ENCODE measurements around the gene DBI.

Gene DBI

DNA sequence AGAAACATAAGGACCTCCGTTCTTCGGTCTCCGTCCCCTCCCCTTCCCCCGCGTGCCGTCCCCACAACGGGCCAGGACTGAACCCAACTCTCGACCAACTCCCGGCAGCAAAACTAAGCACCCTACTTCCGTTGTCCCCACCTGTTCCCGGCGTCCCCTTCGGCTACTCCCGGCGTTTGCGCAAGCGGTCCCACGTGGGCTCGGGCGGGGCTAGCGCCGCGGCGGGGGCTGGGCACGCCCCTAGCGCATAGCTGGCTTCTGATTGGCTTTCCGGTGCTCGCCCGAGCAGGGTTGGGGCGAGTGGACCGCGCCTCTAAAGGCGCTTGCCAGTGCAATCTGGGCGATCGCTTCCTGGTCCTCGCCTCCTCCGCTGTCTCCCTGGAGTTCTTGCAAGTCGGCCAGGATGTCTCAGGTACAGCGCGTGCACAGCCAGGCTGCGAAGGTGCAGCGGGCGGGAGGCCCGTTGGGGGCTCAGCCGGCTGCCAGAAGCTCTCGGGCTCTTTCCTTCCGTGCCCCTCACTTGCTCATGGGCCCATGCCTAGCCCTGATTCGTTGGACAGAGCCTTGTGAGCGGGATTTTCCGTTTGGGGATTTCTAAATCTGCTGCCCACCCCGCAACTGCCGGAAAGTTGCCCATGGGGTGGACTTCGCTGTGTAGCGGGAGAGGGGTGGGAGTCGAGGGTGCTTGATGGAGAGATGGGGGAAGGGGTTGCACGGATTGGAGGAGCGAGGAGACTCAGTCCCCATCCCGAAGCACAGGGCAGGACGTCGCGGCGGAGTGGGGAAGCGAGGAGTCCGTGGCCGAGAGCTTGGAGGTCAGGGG, at the start of gene DBI, which contains the start of gene C2orf76:
TSS of gene DBI (plus strand) at position 329 of the 823 bp plus-strand sequence. CDS start at position 404, 75 bp downstream.
TSS of gene C2orf76 (minus strand) at position 186 of the 823 bp plus-strand sequence. CDS start 26,875 bp downstream, outside the sequence.
- DNase-seq: peak; percentile 93

DNA sequence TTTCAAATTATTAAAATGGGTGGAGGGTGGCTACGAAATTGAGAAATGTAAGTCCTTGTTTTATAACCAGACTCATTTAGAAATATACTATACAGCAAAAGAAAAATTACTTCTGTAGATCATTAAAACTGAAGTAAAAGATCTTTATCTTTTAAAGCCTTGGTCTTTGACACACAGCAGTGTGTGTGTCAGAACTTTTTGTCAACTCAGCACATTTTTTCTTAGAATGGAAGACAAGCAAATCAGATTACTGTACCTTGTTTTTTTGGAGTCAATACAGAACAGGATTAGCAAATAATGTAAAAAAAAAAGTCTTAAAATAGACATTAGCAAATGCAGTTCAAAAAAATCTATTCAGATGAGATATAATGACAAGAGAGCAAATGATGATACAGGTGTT, 49.2 kb upstream of the DBI start:
- DNase-seq: no peak

DNA sequence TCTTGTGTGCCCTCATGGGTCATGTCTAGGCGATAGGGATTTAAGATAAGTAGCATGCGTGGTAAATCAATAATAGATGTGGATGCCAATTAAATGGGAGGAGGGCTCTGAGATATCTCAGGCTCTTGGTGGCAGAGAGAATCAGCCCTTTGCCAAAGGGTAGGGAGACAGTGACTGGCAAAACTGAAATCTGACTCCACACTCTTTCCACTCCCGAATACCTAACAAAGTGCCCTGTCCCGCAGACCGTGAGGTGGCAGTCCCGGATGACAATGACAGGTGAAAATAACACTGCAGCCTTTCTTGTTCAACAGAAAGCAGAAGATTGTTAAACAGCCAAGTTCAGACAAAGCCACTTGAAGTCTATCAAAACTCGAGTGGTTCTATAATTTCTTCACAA, 47.2 kb upstream of the DBI start:
- no peak for DNase-seq

DNA sequence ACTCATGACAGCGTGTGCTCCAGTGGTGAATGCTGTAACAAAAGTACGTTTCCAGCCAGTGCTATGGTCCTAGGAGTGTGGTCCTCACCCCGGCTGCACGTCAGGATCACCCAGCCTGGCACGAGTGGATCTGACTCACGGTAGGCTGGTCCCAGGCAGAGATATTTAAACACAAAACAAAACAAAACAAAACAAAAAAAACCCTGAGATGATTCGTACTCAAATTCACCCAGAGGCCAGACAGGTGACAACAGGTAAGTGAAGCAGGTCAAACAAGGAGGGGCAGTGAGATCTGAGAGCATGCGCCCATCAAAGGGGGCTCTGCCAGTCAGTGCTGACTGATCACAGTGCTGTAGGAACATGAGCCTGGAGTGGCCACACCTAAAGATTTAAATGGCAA, 43.3 kb upstream of the DBI start:
- no peak for DNase-seq

DNA sequence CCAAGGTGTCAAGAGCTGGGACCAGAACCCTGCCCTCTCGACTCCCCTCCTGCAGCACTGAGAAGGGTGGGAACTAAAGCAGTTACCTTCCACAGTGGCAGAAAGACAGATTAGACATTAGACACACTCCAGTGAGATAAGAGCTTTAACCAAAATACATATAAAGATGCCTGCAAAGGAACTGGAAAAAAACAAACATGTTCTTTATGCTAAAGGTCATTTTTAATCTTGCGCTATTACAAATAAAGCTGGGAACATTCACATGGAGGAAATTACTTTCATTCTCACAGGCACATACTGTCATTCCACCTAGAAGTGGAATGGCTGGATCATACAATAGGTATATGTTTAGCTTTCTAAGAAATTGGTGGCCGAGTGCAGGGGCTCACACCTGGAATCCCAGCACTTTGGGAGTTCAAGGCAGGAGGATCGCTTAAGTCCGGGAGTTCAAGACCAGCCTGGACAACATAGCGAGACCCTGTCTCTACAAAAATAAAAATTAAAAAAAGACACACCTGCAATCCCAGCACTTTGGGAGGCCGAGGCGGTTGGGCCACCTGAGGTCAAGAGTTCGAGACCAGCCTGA, 42.0 kb upstream of the DBI start:
- no peak for DNase-seq

DNA sequence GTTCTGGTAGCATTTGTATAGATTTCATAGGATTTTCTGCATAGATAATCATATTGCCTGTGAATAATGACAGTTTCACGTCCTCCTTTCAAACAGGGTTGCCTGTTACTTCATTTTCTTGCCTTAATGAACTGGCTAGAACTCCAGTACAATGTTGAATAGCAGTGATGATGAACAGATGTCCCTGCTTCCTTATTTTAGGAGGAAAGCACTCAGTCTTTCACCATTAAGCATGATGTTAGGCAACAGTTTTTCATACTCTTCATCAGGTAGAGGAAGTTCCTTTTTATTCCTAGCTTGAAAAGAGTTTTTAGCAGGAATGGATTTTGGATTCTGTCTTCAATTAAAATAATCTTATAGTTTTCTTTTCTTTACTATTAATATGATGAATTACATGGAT, 39.8 kb upstream of the DBI start:
- DNase-seq: no peak

DNA sequence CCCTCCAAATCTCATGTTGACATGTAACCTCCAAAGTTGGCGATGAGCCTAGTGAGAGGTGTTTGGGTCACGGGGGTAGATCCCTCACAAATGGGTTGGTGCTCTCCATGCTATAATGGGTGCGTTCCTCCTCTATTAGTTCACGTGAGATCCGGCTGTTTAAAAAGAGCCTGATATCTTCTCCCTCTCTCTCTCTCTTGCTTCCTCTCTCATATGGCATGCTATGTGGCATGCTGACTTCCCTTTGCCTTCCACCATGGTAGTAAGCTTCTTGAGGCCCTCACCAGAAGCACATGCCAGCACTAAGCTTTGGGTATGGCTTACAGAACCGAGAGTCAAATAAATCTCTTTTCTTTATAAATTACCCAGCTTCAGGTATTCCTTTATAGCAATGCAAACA, 39.3 kb upstream of the DBI start:
- no peak for DNase-seq

DNA sequence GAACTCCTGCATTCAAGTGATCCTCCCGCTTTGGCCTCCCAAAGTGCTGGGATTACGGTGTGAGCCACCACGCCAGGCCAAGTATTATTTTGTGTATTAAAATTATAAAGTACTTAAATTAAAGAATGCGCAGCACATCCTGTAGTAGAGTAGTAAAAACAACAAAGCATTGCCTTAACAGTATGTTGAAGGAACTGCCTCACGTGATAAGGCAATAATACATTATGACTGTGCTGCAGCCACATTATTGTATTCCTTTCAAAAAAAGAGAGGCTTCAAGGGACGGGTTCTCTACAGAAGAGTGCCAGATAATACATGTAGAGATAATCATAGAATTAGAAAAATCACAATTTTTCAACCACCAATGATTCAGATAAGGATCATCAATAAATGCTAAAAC, 33.8 kb upstream of the DBI start:
- no peak for DNase-seq

DNA sequence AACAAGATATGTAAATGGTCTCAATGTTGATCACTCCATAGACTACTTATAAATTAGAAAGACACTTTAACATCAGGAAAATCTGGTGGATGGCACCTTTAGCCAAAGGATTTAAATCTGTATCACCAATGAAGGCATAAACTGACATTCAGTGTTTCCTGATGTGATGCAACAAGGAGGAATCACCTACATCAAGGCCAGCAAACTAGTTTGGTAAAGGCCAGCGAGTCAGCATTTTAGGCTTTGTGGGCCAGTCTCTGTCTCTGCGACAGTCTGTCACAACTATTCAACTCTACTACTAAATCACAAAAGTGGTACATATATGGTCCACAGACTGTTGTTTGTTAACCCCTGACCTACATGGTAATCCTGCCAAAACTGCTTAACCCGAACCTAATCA, 33.4 kb upstream of the DBI start:
- DNase-seq: no peak

DNA sequence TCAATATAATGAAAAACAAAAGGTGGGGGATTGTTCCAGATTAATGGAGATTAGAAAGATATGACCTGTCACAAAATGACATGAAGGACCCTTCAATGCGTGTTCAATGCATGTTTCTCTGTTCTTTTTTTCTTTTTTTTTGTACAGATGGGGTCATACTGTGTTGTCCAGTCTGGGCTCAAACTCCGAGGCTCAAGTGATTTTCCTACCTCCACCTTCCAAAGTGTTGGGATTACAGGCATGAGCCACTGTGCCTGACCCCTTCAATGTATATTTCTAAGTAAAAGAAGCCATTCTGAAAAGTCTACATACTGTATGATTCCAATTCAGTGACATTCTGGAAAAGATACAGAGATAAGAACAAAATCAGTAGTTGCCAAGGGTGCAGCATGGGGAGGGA, 32.9 kb upstream of the DBI start:
- no peak for DNase-seq

DNA sequence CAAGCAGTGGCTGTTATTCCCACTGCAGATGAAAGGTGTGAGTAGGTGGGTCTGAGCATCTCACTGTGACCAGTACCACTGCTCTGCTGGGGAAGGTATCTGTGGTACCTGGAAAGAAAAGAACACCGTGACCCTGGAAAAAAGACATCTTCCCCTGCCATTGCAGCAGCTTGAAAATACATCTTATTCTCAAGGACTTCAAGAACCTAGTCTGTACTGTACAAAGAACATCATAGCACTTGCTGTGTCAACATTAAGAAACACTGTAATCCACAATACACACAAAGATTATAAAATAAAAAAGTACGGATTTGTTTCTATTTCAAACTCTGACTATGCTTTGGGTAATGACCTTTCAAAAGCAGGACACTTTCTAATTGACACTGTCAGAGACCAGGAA, 29.0 kb upstream of the DBI start:
- DNase-seq: no peak

DNA sequence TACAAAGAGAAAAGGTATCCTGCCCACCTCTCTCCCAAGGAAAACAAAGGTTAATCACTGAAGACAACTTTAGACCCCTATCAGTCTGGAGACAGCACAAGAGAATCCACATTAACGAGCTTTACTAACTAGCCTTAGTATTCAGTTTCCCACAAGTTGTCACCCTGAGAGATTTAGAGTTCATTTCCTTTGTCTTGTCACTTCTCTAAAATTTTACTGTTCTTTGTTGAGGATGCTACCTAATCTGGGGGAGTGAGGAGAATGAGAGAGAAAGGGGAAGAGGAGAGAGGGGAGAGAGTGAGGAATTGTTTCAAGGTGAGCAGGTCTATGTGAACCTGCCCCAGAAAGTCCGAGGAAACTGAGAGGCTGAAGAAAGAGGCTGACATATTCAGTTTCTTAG, 28.5 kb upstream of the DBI start:
- DNase-seq: no peak

DNA sequence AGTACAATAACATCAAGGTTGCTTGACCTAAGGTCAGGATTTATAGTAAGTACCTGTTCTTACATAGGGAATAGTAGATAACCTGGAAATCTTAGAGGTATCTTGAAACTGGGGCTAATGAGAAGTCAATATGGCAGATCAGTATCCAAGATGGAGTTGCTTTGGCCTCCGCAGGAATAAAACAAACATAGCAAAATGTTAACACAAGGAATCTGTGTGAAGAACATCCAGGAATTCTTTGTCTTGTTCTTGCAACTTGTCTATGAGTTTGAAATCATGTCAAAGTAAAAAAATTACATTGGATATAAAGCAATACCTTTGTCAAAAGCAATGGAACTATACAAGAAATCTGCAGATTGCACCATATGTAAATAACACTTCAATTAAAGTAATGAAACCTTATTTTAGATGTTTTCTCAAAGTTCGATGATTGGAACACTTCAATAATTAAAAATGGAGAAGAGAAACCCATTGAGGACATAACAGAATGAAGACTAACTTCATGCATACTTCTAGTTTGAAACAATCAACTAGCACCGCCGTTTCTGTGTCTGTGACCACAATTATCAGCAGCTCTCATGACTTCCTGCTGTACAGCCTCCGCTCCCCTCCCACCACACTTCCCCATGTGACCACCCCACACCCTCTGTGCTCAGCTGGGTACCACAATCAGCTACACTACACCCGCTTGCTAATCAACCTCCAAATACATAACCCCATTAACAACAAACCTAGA, 27.8 kb upstream of the DBI start:
- peak; percentile 60 to 66 for DNase-seq

DNA sequence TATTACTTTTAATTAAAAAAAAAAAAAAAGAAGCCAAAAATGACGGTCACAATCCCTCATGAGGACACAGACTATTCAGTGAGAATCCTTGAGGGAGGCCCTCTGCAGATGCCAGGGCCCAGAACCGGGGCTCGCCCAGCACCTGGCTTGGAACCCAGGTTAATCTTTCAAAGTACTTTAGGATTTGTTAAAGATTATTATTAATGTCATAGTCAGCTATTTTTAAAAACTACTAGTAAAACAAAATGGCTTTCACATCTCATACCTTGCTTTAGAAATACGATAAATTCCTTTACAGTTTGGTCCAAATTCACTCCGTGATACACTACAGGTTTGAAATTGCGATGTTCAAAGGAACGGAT, 27.2 kb upstream of the DBI start:
- no peak for DNase-seq

DNA sequence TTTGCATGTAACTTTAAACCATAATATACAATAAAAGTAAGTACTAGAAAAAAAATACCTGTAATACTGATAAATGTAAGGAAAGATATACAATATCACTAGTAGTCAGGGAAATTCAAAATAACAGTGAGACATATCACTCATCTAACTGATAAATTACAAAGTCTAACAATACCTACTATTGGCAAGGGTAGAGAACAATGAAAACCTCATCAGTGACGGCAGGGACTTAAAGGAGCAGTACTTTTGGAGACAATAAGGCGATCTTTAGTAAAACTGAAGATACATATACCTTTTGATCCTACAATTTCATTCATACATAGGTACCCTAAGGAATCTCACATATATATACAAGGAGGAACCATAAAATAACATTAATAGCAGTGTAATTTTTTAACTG, 25.1 kb upstream of the DBI start:
- DNase-seq: no peak

DNA sequence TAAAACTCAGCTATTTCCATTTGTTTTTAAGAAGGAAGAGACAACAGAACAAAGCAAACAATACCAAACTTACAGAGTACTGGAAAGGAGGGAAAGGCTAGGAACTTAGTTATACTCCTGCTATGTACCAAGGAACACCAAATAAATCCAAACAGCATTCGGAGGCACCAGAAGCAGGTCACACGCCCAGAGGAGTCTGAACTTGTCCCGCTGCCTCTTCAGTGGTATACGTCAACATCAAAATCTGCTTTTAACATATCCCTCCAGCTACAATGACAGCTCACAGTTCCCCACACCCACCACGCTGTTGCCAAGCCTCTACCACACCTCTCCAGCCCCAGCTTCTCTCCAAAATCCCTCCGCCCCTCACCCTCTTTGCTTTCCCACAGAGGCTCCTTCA, 17.5 kb upstream of the DBI start:
- no peak for DNase-seq

DNA sequence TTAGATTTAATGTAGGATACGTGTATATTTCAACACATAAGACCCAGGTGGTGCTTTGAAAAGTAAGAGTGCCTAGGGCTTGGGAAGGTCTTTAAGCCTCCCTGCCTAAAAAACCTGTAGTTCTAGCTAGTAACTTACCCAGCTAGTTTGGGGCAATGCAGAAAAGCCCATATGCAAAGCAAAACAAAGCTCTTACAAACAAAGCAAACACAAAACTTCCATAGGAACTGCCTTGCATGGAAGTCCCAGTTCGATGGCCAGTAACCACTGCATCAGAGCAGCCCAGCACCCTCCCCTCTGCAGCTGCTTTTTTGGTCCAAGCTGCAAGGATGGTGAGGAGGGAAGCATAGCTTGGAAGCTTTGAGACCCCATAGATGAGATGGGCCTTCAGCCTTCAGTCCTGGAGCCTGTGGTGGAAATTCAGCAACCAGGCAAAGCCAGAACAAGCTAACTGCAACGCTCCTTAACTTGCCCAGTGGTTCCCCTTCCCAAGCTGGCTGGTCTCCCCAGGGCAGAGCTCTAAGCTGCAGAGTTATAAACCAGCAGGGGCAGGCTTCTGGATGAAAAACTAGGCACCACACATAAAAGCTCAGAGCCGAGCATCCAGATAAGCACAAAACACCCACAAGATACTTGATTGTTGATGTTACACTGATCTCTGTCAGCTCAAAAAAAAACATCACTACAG, 16.3 kb upstream of the DBI start:
- no peak for DNase-seq

DNA sequence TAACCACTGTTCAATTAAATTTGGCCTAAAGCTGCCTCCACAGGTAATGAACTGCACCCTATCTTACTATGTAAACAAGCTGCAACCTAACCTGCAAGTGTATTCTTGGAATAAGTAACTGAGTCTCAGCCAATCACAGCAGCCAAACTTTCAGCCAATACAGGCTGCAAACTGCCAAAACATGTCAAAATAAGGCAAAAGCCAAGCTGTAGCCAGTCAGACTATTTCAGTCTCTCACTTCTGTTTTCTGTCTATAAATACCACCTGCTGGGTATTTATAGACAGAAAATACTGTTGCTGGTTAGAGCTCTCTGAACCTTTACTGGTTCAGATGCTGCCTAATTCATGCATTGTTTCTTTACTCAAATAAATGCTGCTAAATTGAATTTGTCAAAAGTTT, 14.4 kb upstream of the DBI start:
- DNase-seq: peak in 1 of 2 donors; percentile 15

DNA sequence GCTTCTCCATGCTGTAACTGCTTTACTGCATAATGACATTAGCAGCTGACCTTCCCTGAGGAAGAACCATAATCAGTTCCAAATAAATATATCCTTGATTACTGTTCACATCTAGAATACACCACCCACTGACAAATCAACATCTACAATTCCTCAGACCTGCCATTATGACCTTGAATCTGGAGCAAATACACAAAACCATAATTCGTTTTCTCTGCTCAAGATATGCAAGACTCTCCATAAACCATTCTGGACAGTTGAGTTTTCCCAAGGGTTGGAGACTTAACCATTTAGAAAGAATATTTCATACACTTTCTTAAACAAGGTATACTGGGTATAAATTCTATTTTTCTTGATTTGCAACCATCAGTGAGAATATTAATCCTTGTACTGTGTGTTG, 11.9 kb upstream of the DBI start:
- DNase-seq: no peak

DNA sequence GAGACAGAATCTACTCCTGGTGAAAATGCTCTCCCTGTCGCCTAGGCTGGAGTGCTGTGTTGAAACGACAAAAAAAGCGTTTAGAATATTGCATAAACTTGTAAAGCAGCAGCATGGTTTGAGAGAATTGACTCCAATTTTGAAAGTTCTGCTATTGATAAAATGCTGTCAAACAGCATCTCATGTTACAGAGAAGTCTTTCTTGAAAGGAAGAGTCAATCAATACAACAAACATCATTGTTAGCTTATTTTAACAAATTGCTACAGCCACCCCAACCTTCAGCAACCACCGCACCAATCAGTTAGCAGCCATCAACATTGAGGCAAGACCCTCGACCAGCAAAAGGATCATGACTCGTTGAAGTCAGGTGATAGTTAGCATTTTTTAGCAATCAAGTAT, 7.0 kb upstream of the DBI start:
- no peak for DNase-seq

DNA sequence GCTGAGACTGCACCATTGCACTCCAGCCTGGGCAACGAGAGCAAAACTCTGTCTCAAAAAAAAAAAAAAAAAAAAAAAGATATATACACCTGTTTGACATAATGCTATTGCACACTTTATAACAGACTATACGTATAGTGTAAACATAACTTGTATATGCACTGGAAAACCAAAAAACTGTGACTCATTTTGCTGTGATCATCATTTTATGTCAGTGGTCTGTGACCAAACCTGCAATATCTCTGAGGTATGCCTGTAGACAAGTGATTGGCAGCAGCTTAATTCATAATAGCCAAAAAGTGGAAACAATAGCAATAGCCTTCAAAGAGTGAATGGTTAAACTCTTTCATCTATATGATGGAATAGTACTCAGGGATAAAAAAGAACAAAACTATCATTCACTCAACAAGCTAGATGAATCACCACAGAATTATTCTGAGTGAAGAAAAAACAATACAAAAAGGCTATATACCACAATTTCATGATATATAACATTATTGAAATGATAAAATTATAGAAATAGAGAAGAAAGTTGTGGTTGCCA, 6.3 kb upstream of the DBI start:
- no peak for DNase-seq

DNA sequence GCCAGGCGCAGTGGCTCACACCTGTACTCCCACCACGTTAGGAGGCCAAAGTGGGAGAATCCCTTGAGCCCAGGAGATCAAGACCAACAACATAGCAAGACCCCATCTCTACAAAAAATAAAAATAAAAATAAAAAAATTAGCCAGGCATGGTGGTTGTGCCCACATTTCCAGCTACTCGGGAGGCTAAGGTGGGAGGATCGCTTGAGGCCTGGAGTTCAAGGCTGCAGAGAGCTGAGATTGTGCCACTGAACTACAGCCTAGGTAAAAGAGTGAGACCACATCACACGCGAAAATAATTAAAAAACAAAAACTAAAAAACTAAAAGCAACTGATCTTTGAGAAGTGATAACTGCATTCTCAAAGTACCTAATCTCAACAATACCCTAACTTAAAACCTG, 2.0 kb upstream of the DBI start:
- no peak for DNase-seq

DNA sequence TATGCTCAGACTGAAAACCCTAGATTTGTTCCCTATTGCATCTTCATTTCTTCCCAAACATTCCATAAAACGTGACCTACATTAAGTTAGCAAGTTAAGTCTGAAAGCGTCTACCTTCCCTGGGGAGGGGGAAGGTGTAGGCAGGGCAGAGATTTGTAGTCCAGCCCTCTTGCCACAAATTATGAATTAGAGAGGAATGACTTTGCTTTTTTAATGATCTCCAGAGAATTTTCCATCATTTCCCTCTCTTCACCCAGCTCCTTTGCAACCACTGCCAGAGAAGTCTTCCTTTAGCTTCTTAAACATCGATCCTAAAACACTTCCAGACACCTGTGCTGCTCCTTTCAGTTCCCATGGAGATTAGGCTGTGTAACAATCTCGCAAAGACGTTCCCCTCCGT, 1.3 kb upstream of the DBI start:
- DNase-seq: no peak
